BLaER1 (cell line): Measurements from ENCODE around the gene WFDC1.
A peak's percentile ranks its signal among the peaks of the same experiment; 100 is the strongest.

Source experiments
- H3K27ac ChIP-seq: shearing (Covaris generic); formaldehyde crosslinking; 2 replicates; pipeline ENCODE4 v1.8.1; 2022
- H3K27me3 ChIP-seq: shearing (Covaris generic); formaldehyde crosslinking; 2 replicates; pipeline ENCODE4 v1.8.1; 2022
- H3K36me3 ChIP-seq: shearing (Covaris generic); formaldehyde crosslinking; 2 replicates; pipeline ENCODE4 v1.8.1; 2022
- H3K4me1 ChIP-seq: shearing (Covaris generic); formaldehyde crosslinking; 2 replicates; pipeline ENCODE4 v1.8.1; 2022
- H3K4me2 ChIP-seq: shearing (Covaris generic); formaldehyde crosslinking; 2 replicates; pipeline ENCODE4 v1.8.1; 2022
- H3K4me3 ChIP-seq: shearing (Covaris generic); formaldehyde crosslinking; 2 replicates; pipeline ENCODE4 v1.8.1; 2022
- H3K9ac ChIP-seq: shearing (Covaris generic); formaldehyde crosslinking; 2 replicates; pipeline ENCODE4 v1.8.1; 2022
- H3K9me3 ChIP-seq: shearing (Covaris generic); formaldehyde crosslinking; 2 replicates; pipeline ENCODE4 v1.8.1; 2022
- H4K20me1 ChIP-seq: shearing (Covaris generic); formaldehyde crosslinking; 2 replicates; pipeline ENCODE4 v1.8.1; 2022
- Cebpa-rat ChIP-seq: shearing (Covaris generic); IDR thresholded peaks from 2 replicates; pipeline ENCODE4 v1.8.1; 2022

Gene WFDC1

GRCh38 chr16:84282533-84282932 lies 12.1 kb upstream of the WFDC1 start:
- Histone ChIP-seq H3K4me3 (no peak overlapping the region), H3K4me2 (no peak overlapping the region), H3K9ac (no peak overlapping the region), H3K27ac (no peak overlapping the region), H3K27me3 (no peaks in the 10 kb centered on the region), H3K4me1 (peaks cover 28% of the 10 kb centered on the region), H3K9me3 (no peaks in the 10 kb centered on the region), H4K20me1 (no peaks in the 10 kb centered on the region), H3K36me3 (no peaks in the 10 kb centered on the region)
- no peak for TF ChIP-seq Cebpa-rat

GRCh38 chr16:84283314-84284153 lies 11.1 kb upstream of the WFDC1 start:
- no peaks in the 10 kb centered on the region for H3K9me3 ChIP-seq
- no peaks in the 10 kb centered on the region for H3K36me3 ChIP-seq
- H3K9ac ChIP-seq: no peak overlapping the region
- H3K27ac ChIP-seq: no peak overlapping the region
- no peaks in the 10 kb centered on the region for H4K20me1 ChIP-seq
- H3K27me3 ChIP-seq: no peaks in the 10 kb centered on the region
- TF ChIP-seq Cebpa-rat: no peak
- H3K4me2 ChIP-seq: no peak overlapping the region
- no peak overlapping the region for H3K4me3 ChIP-seq
- H3K4me1 ChIP-seq: peaks cover 35% of the 10 kb centered on the region

- Histone ChIP-seq H3K4me3 (no peak overlapping the region), H3K36me3 (no peaks in the 10 kb centered on the region), H3K4me2 (no peak overlapping the region), H3K27me3 (no peaks in the 10 kb centered on the region), H3K27ac (no peak overlapping the region), H3K4me1 (peaks cover 35% of the 10 kb centered on the region), H3K9ac (no peak overlapping the region), H4K20me1 (no peaks in the 10 kb centered on the region), H3K9me3 (no peaks in the 10 kb centered on the region)
- TF ChIP-seq Cebpa-rat: no peak
Observed at GRCh38 chr16:84284154-84284722, 10.4 kb upstream of the WFDC1 start.

- no peaks in the 10 kb centered on the region for H3K9me3 ChIP-seq
- no peak overlapping the region for H3K4me3 ChIP-seq
- no peaks in the 10 kb centered on the region for H3K36me3 ChIP-seq
- H3K27me3 ChIP-seq: no peaks in the 10 kb centered on the region
- H3K27ac ChIP-seq: peak overlapping the region; percentile 14; the same call in 1 of the 2 replicates
- TF ChIP-seq Cebpa-rat: no peak
- H3K4me2 ChIP-seq: peak overlapping the region; percentile 63
- peaks cover 40% of the 10 kb centered on the region for H3K4me1 ChIP-seq
- H3K9ac ChIP-seq: peak overlapping the region; percentile 52
- no peaks in the 10 kb centered on the region for H4K20me1 ChIP-seq
Observed at GRCh38 chr16:84286578-84287240, 8.0 kb upstream of the WFDC1 start.

GRCh38 chr16:84288902-84289301 lies 5.8 kb upstream of the WFDC1 start:
- no peak for TF ChIP-seq Cebpa-rat
- Histone ChIP-seq H3K4me1 (peaks cover 51% of the 10 kb centered on the region), H3K27me3 (peaks cover 1% of the 10 kb centered on the region; the same call in 1 of the 2 replicates)

GRCh38 chr16:84291226-84291625 lies 3.5 kb upstream of the WFDC1 start:
- Histone ChIP-seq H3K9ac (no peak overlapping the region), H3K4me2 (no peak overlapping the region), H3K4me3 (no peak overlapping the region), H4K20me1 (no peaks in the 10 kb centered on the region), H3K27me3 (peaks cover 23% of the 10 kb centered on the region; the same call in 1 of the 2 replicates), H3K36me3 (no peaks in the 10 kb centered on the region), H3K9me3 (no peaks in the 10 kb centered on the region), H3K27ac (no peak overlapping the region), H3K4me1 (peaks cover 59% of the 10 kb centered on the region)
- no peak for TF ChIP-seq Cebpa-rat

More at GRCh38 chr16:84288902-84289301, 5.8 kb upstream of the WFDC1 start:
- no peak overlapping the region for H3K4me2 ChIP-seq
- no peaks in the 10 kb centered on the region for H3K36me3 ChIP-seq
- H3K4me3 ChIP-seq: no peak overlapping the region
- no peak overlapping the region for H3K9ac ChIP-seq
- H4K20me1 ChIP-seq: no peaks in the 10 kb centered on the region
- H3K27ac ChIP-seq: no peak overlapping the region
- H3K9me3 ChIP-seq: no peaks in the 10 kb centered on the region

- Histone ChIP-seq H3K9me3 (no peaks in the 10 kb centered on the region), H3K36me3 (no peaks in the 10 kb centered on the region), H3K4me1 (peaks cover 51% of the 10 kb centered on the region), H3K9ac (no peak overlapping the region), H3K4me3 (no peak overlapping the region), H3K27ac (no peak overlapping the region), H3K27me3 (peaks cover 23% of the 10 kb centered on the region; the same call in 1 of the 2 replicates), H3K4me2 (peak overlapping the region; percentile 47), H4K20me1 (no peaks in the 10 kb centered on the region)
- no peak for TF ChIP-seq Cebpa-rat
Observed at GRCh38 chr16:84292011-84292410, 2.7 kb upstream of the WFDC1 start.

- no peaks in the 10 kb centered on the region for H4K20me1 ChIP-seq
- H3K36me3 ChIP-seq: no peaks in the 10 kb centered on the region
- TF ChIP-seq Cebpa-rat: no peak
- H3K4me1 ChIP-seq: peaks cover 39% of the 10 kb centered on the region
- no peak overlapping the region for H3K4me3 ChIP-seq
- H3K9ac ChIP-seq: no peak overlapping the region
- no peak overlapping the region for H3K27ac ChIP-seq
- H3K9me3 ChIP-seq: no peaks in the 10 kb centered on the region
- peak overlapping the region; percentile 95 for H3K4me2 ChIP-seq
- peaks cover 23% of the 10 kb centered on the region; the same call in 1 of the 2 replicates for H3K27me3 ChIP-seq
Observed at GRCh38 chr16:84293406-84293805, 1.3 kb upstream of the WFDC1 start.

GRCh38 chr16:84294117-84294516 lies 561 bp upstream of the WFDC1 start:
- H3K9me3 ChIP-seq: no peaks in the 10 kb centered on the region
- no peak for TF ChIP-seq Cebpa-rat
- peak overlapping the region; percentile 95 for H3K4me2 ChIP-seq
- H4K20me1 ChIP-seq: no peaks in the 10 kb centered on the region
- H3K36me3 ChIP-seq: no peaks in the 10 kb centered on the region
- H3K9ac ChIP-seq: no peak overlapping the region
- peaks cover 23% of the 10 kb centered on the region; the same call in 1 of the 2 replicates for H3K27me3 ChIP-seq
- H3K4me1 ChIP-seq: peaks cover 39% of the 10 kb centered on the region
- H3K4me3 ChIP-seq: peak overlapping the region; percentile 44
- H3K27ac ChIP-seq: no peak overlapping the region
